GM21367 (cell line): ENCODE data around the gene NOD2.

Experiments used
- ATAC-seq: cut with Tn5 transposase; IDR thresholded peaks from one replicate; pipeline ENCODE4 v1.9.1; 2021; ENCODE audit not compliant: unreplicated experiment

The NOD2 gene

GRCh38 chr16:50778284-50779163, 85.1 kb downstream of the NOD2 start:
- ATAC-seq, result no peak

GRCh38 chr16:50781043-50781442, 87.6 kb downstream of the NOD2 start:
- no peak for ATAC-seq

DNA sequence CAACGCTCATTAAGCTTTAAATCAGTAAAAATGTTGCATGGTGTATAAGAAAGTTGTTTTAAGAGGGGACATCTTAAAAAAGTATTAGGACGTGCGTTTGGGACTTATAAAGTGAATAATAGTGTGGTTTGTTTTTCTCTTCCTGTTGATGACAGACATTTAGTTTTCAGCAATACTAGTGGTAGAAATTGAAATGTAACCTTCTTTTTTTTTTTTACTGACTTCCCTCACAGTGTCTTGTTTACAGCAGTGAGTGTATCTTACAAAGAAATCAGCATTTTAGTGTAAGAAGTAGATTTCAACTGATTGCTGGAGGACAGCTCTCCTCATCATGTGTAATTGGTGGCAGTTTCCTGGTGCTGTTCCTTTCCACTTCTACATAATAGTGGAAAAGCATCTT, 88.1 kb downstream of the NOD2 start:
- no peak for ATAC-seq
